Mammary epithelial cell (primary cell): ENCODE data around the gene SLC1A1.

Experiments used
- CTCF ChIP-seq, 2 donors: IDR thresholded peaks in 1 of 2; conservative IDR thresholded peaks in 1 of 2; 2 replicates each; pipeline ENCODE4 v1.5.1; 2011 to 2012; ENCODE audit warnings: inconsistent platforms in 2 of 2, low read length in 2 of 2, mild to moderate bottlenecking in 2 of 2, control low read depth in 1 of 2, low read depth in 1 of 2; ENCODE audit not compliant: insufficient read depth in 1 of 2; ENCODE audit errors: extremely low read depth in 1 of 2
- EZH2 ChIP-seq: IDR thresholded peaks from 2 replicates; pipeline ENCODE4 v1.6.1; 2012; ENCODE audit warnings: low read length, inconsistent platforms, borderline replicate concordance

DNA sequence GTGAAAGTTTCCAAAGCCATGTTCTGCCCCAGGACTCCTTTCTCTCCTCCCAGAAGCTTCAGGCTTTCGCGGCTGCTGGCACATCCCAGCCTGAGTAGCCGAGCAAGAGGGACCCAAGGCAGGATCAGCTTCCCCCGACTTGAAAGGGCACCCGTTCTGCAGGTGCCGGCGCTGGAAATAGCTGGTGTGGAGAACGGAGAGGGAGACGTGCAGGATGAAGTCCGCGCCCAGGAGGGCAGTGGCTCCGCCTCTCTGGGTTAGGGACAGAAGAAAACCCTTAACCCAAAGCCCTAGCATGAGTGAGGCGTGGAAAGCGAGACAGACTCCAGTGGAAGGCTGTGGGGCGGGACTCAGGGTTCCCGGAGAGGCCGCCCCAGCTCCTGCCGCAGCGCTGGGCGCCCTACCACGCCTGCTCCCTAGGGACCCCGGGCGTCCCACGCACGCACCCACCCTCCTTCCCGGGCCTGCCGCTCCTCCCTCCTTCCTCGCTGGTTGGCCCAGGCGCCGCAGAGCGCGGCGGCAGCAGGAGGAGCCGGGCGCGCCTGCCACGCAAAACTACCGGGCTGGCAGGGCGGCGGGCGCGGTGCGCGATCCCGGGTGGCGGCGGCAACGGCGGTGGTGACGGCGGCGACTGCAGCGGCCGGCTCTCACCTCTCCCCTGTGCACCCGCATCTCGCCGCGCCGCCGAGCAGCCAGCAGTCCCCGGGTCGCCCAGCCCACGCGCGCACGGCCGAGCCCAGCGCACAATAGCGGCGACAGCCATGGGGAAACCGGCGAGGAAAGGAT is at the start of gene SLC1A1:
- TF ChIP-seq CTCF (conservative IDR thresholded peaks at IDR 0.05 in 1 of 2, IDR thresholded peaks at IDR 0.05 in 1 of 2; ENCODE audit: extremely low read depth in 1 of 2, insufficient read depth in 1 of 2, low read depth in 1 of 2, low read length in 2 of 2), result no peak
- no peak for TF ChIP-seq EZH2
